GM12865 (cell line): ENCODE measurements around the gene CLCF1.

Source experiments
- DNase-seq: peaks from one replicate; pipeline ENCODE4 v3.0.0; 2010; ENCODE audit warnings: low read depth
- H3K4me3 ChIP-seq: 2 replicates; pipeline ENCODE4 v1.5.1; 2011; ENCODE audit warnings: mild to moderate bottlenecking, low read depth, low read length, control low read depth
- CTCF ChIP-seq: IDR thresholded peaks from 2 replicates; pipeline ENCODE4 v1.5.1; 2011; ENCODE audit warnings: low read length, control low read depth, low read depth, inconsistent platforms; ENCODE audit not compliant: insufficient read depth; ENCODE audit errors: missing control alignments

The CLCF1 gene

GRCh38 chr11:67344264-67344663, 29.1 kb downstream of the CLCF1 start:
- H3K4me3 ChIP-seq, result no peak overlapping the region
- DNase-seq, result peak; percentile 64
- no peak for TF ChIP-seq CTCF

- DNase-seq, result no peak
- H3K4me3 ChIP-seq, result no peak overlapping the region
- no peak for TF ChIP-seq CTCF
Measured at GRCh38 chr11:67337257-67337656, 36.1 kb downstream of the CLCF1 start.

- no peak for DNase-seq
- TF ChIP-seq CTCF, result no peak
- no peak overlapping the region for H3K4me3 ChIP-seq
Measured at GRCh38 chr11:67332081-67332691, 41.2 kb downstream of the CLCF1 start.

GRCh38 chr11:67323526-67323925, 49.9 kb downstream of the CLCF1 start:
- H3K4me3 ChIP-seq, result no peak overlapping the region
- no peak for DNase-seq
- no peak for TF ChIP-seq CTCF

GRCh38 chr11:67322049-67322448, 51.3 kb downstream of the CLCF1 start:
- H3K4me3 ChIP-seq, result no peak overlapping the region
- no peak for TF ChIP-seq CTCF
- DNase-seq, result no peak

GRCh38 chr11:67321313-67321871, 52.0 kb downstream of the CLCF1 start:
- H3K4me3 ChIP-seq, result no peak overlapping the region
- no peak for TF ChIP-seq CTCF
- DNase-seq, result no peak

- DNase-seq, result no peak
- TF ChIP-seq CTCF, result no peak
- no peak overlapping the region for H3K4me3 ChIP-seq
Measured at GRCh38 chr11:67320691-67321090, 52.7 kb downstream of the CLCF1 start.
